Measurements from ENCODE around the gene TNP2.

DNA sequence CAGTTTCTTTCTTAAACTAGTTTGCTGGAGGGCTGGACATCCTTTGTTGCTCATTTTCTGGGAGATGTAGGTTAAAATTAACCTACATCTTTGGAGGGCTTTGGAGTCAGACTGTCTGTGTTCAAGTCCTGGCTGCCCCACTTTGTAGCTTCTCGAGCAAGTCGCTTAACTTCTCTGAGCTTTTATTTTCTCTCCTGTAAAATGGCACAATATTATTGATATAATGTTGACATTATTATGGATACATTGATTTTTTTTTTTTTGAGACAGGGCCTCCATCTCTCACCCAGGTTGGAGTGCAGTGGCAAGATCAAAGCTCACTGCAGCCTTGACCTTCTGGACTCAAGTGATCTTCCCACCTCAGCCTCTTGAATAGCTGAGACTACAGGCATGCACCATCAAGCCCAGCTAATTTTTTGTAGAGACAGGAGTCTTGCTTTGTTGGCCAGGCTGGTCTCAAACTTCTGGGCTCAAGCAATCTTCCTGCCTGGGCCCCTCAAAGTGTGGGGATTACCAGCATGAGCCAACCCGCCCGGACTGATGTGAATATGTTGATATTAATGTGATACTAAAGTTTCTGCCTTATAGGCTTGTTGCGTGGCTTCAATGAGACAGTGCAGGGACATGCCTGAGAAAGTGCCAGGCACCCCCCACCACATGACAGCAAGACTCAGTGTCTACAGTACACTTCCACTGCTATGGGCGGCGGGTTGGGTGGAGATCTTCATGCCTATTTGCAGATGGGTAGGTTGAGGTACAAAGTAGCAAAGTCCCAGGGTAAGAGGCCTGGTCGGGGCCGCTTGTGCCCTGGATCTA lies 44.6 kb upstream of the TNP2 start:
- TF ChIP-seq CTCF (IDR thresholded peaks at IDR 0.05) (no peak), POLR2A (IDR thresholded peaks at IDR 0.05) (no peak)
